A549 (cell line): ENCODE results near the gene OLR1.

Experiments used
- CEBPB ChIP-seq, 2 experiments: fragments of >200 bp in 1 of 2; sonication (Bioruptor Twin) in 1 of 2; formaldehyde crosslinking in 1 of 2; IDR thresholded peaks; 2 replicates each; pipeline ENCODE4 v1.6.1; 2012 to 2016
- CHD4 ChIP-seq: fragments of 200-600 bp; sonication (generic); IDR thresholded peaks from 2 replicates; pipeline ENCODE4 v1.6.1; 2016; ENCODE audit warnings: antibody characterized with exemption, mild to moderate bottlenecking, borderline replicate concordance
- HOXA7 ChIP-seq: fragments of 250-450 bp; sonication (Bioruptor Pico); IDR thresholded peaks from 2 replicates; pipeline ENCODE4 v1.5.0; 2020; ENCODE audit warnings: mild to moderate bottlenecking, moderate library complexity
- JUN ChIP-seq, 2 experiments: fragments of >200 bp; sonication (Bioruptor Twin); formaldehyde crosslinking; IDR thresholded peaks; 2 replicates in 1 of 2; 3 replicates in 1 of 2; pipeline ENCODE4 v1.6.1; 2016 to 2017
- JUNB ChIP-seq: fragments of >200 bp; sonication (Bioruptor Twin); formaldehyde crosslinking; IDR thresholded peaks from 2 replicates; pipeline ENCODE4 v1.6.1; 2016
- MAFK ChIP-seq: fragments of 450-650 bp; IDR thresholded peaks from 2 replicates; pipeline ENCODE4 v1.6.1; 2014; ENCODE audit not compliant: partially characterized antibody
- POLR2A ChIP-seq: IDR thresholded peaks from 2 replicates; pipeline ENCODE4 v1.6.1; 2012; ENCODE audit warnings: mild to moderate bottlenecking, low read length
- TF ChIP-seq, protein P1 (sequence below): fragments of 200-600 bp; sonication (generic); IDR thresholded peaks from 2 replicates; pipeline ENCODE4 v1.6.1; 2016; ENCODE audit warnings: antibody characterized with exemption, mild to moderate bottlenecking, moderate library complexity
- TF ChIP-seq, protein P2 (sequence below): fragments of >200 bp; sonication (Bioruptor Twin); formaldehyde crosslinking; IDR thresholded peaks from 3 replicates; pipeline ENCODE4 v1.5.1; 2016
- TF ChIP-seq, protein P3 (sequence below): IDR thresholded peaks from 2 replicates; pipeline ENCODE4 v1.6.1; 2012

DNA sequence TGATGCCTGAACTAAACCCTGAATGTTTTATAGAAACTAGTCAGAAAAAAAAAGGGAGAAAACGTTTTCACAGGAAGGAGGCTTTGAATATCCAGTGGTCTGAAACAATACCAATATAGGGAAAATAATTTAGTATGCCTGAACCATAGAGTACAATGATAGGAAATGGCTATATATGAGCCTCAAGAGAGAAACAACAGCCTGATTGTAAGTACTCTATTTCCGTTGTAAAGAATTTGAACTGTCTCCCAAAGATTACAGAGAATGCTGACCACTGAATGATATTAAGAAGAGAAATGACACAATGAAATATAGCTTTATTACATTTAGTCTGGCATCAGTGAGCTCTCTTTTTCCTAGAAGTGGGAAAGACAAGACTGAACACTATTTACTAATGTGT lies 35.2 kb upstream of the OLR1 start:
- no peak for TF ChIP-seq JUN (IDR thresholded peaks at IDR 0.05)
- no peak for TF ChIP-seq JUNB
- no peak for TF ChIP-seq CEBPB (IDR thresholded peaks at IDR 0.05)
- TF ChIP-seq POLR2A: no peak
- TF ChIP-seq, protein P1, sequence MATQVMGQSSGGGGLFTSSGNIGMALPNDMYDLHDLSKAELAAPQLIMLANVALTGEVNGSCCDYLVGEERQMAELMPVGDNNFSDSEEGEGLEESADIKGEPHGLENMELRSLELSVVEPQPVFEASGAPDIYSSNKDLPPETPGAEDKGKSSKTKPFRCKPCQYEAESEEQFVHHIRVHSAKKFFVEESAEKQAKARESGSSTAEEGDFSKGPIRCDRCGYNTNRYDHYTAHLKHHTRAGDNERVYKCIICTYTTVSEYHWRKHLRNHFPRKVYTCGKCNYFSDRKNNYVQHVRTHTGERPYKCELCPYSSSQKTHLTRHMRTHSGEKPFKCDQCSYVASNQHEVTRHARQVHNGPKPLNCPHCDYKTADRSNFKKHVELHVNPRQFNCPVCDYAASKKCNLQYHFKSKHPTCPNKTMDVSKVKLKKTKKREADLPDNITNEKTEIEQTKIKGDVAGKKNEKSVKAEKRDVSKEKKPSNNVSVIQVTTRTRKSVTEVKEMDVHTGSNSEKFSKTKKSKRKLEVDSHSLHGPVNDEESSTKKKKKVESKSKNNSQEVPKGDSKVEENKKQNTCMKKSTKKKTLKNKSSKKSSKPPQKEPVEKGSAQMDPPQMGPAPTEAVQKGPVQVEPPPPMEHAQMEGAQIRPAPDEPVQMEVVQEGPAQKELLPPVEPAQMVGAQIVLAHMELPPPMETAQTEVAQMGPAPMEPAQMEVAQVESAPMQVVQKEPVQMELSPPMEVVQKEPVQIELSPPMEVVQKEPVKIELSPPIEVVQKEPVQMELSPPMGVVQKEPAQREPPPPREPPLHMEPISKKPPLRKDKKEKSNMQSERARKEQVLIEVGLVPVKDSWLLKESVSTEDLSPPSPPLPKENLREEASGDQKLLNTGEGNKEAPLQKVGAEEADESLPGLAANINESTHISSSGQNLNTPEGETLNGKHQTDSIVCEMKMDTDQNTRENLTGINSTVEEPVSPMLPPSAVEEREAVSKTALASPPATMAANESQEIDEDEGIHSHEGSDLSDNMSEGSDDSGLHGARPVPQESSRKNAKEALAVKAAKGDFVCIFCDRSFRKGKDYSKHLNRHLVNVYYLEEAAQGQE: no peak
- no peak for TF ChIP-seq CHD4
- TF ChIP-seq, protein P2, sequence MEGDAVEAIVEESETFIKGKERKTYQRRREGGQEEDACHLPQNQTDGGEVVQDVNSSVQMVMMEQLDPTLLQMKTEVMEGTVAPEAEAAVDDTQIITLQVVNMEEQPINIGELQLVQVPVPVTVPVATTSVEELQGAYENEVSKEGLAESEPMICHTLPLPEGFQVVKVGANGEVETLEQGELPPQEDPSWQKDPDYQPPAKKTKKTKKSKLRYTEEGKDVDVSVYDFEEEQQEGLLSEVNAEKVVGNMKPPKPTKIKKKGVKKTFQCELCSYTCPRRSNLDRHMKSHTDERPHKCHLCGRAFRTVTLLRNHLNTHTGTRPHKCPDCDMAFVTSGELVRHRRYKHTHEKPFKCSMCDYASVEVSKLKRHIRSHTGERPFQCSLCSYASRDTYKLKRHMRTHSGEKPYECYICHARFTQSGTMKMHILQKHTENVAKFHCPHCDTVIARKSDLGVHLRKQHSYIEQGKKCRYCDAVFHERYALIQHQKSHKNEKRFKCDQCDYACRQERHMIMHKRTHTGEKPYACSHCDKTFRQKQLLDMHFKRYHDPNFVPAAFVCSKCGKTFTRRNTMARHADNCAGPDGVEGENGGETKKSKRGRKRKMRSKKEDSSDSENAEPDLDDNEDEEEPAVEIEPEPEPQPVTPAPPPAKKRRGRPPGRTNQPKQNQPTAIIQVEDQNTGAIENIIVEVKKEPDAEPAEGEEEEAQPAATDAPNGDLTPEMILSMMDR: no peak
- no peak for TF ChIP-seq HOXA7 (CRISPR knock-in tag)
- TF ChIP-seq, protein P3, sequence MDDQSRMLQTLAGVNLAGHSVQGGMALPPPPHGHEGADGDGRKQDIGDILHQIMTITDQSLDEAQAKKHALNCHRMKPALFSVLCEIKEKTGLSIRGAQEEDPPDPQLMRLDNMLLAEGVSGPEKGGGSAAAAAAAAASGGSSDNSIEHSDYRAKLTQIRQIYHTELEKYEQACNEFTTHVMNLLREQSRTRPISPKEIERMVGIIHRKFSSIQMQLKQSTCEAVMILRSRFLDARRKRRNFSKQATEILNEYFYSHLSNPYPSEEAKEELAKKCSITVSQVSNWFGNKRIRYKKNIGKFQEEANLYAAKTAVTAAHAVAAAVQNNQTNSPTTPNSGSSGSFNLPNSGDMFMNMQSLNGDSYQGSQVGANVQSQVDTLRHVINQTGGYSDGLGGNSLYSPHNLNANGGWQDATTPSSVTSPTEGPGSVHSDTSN: no peak
- TF ChIP-seq MAFK: no peak
